H1 (cell line): Measurements from ENCODE around the gene PIGV. TPM values are rescaled to one million over a fixed set of nuclear protein-coding genes. Genes with fewer than 3 reads are reported as not detected.

Experiments
- BRCA1 ChIP-seq: IDR thresholded peaks from 2 replicates; pipeline ENCODE4 v1.6.1; 2012; ENCODE audit warnings: low read depth, low read length, improper control_type of control experiment
- FOSL1 ChIP-seq: IDR thresholded peaks from 2 replicates; pipeline ENCODE4 v1.6.1; 2011; ENCODE audit warnings: mild to moderate bottlenecking, low read depth, low read length, moderate library complexity; ENCODE audit not compliant: insufficient read depth
- JUND ChIP-seq: IDR thresholded peaks from 2 replicates; pipeline ENCODE4 v1.6.1; 2011; ENCODE audit warnings: mild to moderate bottlenecking, improper control_type of control experiment, low read length
- NRF1 ChIP-seq: IDR thresholded peaks from 2 replicates; pipeline ENCODE4 v1.6.1; 2011; ENCODE audit warnings: mild to moderate bottlenecking, low read depth, low read length, improper control_type of control experiment
- polyA plus RNA-seq, 7 experiments: library from polyadenylated mRNA; depleted of rRNA in 3 of 7; stranded (reverse) in 5 of 7; unstranded in 2 of 7; fragments of >200 nt in 5 of 7; fragments of 200-250 nt in 2 of 7; gene quantifications; 1 replicate in 5 of 7; 2 replicates in 1 of 7; 4 replicates in 1 of 7; pipeline versions ENCODE4 v1.2.1 to v1.2.3, GENCODE V29; 2011 to 2013; ENCODE audit warnings: missing spikeins in 2 of 7, mixed read lengths in 2 of 7
- total RNA-seq: library from RNA; stranded (reverse); fragmentation: NEBNext Ultra II Directional; extraction: Animal tissue kit (Norgen Biotek cat#: 25700); gene quantifications from 2 replicates; pipeline ENCODE4 v1.2.1, GENCODE V29; 2021
- TF ChIP-seq, protein P1 (sequence below): fragments of 300-600 bp; sonication (generic); IDR thresholded peaks from 2 replicates; pipeline ENCODE4 v1.7.1; 2012; ENCODE audit warnings: low read length, moderate library complexity, mild to moderate bottlenecking, inconsistent platforms; ENCODE audit not compliant: insufficient replicate concordance

PIGV gene
- total and polyA plus RNA-seq, 2 of the 8 experiments (the other 6 are each of a cell fraction or from before 2014, with no cell fraction given) = 8.5 to 20.9 TPM

- TF ChIP-seq, protein P1, sequence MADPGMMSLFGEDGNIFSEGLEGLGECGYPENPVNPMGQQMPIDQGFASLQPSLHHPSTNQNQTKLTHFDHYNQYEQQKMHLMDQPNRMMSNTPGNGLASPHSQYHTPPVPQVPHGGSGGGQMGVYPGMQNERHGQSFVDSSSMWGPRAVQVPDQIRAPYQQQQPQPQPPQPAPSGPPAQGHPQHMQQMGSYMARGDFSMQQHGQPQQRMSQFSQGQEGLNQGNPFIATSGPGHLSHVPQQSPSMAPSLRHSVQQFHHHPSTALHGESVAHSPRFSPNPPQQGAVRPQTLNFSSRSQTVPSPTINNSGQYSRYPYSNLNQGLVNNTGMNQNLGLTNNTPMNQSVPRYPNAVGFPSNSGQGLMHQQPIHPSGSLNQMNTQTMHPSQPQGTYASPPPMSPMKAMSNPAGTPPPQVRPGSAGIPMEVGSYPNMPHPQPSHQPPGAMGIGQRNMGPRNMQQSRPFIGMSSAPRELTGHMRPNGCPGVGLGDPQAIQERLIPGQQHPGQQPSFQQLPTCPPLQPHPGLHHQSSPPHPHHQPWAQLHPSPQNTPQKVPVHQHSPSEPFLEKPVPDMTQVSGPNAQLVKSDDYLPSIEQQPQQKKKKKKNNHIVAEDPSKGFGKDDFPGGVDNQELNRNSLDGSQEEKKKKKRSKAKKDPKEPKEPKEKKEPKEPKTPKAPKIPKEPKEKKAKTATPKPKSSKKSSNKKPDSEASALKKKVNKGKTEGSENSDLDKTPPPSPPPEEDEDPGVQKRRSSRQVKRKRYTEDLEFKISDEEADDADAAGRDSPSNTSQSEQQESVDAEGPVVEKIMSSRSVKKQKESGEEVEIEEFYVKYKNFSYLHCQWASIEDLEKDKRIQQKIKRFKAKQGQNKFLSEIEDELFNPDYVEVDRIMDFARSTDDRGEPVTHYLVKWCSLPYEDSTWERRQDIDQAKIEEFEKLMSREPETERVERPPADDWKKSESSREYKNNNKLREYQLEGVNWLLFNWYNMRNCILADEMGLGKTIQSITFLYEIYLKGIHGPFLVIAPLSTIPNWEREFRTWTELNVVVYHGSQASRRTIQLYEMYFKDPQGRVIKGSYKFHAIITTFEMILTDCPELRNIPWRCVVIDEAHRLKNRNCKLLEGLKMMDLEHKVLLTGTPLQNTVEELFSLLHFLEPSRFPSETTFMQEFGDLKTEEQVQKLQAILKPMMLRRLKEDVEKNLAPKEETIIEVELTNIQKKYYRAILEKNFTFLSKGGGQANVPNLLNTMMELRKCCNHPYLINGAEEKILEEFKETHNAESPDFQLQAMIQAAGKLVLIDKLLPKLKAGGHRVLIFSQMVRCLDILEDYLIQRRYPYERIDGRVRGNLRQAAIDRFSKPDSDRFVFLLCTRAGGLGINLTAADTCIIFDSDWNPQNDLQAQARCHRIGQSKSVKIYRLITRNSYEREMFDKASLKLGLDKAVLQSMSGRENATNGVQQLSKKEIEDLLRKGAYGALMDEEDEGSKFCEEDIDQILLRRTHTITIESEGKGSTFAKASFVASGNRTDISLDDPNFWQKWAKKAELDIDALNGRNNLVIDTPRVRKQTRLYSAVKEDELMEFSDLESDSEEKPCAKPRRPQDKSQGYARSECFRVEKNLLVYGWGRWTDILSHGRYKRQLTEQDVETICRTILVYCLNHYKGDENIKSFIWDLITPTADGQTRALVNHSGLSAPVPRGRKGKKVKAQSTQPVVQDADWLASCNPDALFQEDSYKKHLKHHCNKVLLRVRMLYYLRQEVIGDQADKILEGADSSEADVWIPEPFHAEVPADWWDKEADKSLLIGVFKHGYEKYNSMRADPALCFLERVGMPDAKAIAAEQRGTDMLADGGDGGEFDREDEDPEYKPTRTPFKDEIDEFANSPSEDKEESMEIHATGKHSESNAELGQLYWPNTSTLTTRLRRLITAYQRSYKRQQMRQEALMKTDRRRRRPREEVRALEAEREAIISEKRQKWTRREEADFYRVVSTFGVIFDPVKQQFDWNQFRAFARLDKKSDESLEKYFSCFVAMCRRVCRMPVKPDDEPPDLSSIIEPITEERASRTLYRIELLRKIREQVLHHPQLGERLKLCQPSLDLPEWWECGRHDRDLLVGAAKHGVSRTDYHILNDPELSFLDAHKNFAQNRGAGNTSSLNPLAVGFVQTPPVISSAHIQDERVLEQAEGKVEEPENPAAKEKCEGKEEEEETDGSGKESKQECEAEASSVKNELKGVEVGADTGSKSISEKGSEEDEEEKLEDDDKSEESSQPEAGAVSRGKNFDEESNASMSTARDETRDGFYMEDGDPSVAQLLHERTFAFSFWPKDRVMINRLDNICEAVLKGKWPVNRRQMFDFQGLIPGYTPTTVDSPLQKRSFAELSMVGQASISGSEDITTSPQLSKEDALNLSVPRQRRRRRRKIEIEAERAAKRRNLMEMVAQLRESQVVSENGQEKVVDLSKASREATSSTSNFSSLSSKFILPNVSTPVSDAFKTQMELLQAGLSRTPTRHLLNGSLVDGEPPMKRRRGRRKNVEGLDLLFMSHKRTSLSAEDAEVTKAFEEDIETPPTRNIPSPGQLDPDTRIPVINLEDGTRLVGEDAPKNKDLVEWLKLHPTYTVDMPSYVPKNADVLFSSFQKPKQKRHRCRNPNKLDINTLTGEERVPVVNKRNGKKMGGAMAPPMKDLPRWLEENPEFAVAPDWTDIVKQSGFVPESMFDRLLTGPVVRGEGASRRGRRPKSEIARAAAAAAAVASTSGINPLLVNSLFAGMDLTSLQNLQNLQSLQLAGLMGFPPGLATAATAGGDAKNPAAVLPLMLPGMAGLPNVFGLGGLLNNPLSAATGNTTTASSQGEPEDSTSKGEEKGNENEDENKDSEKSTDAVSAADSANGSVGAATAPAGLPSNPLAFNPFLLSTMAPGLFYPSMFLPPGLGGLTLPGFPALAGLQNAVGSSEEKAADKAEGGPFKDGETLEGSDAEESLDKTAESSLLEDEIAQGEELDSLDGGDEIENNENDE = no peak
- TF ChIP-seq NRF1 (no peak), JUND (no peak), FOSL1 (no peak), BRCA1 (no peak)
Observed at GRCh38 chr1:26828411-26828991, 40.8 kb downstream of the PIGV start (continued).
